Right atrium auricular region (tissue), 2 donors: Measurements from ENCODE around the gene TIAM1. TPM values are rescaled to one million over a fixed set of nuclear protein-coding genes. Genes with fewer than 3 reads are reported as not detected.
A peak's percentile ranks its signal among the peaks of the same experiment; 100 is the strongest.

Source experiments
- DNase-seq: peaks from one replicate; pipeline ENCODE4 v3.0.0-alpha.2; 2019; ENCODE audit warnings: low spot score
- H3K27ac ChIP-seq, 2 donors: fragments of 200-600 bp; sonication (generic); 1 replicate in 1 of 2; 2 replicates in 1 of 2; pipeline ENCODE4 v1.5.1; 2016 to 2019
- H3K27me3 ChIP-seq, 2 donors: fragments of 200-600 bp; sonication (generic); one replicate each; pipeline versions ENCODE4 v1.5.1 to v1.6.0; 2017 to 2019
- H3K36me3 ChIP-seq: fragments of 200-600 bp; sonication (generic); one replicate; pipeline ENCODE4 v1.5.1; 2016
- H3K4me1 ChIP-seq, 2 donors: fragments of 200-600 bp; sonication (generic); one replicate each; pipeline versions ENCODE4 v1.5.1 to v1.6.0; 2017 to 2019
- H3K4me3 ChIP-seq, 2 donors: fragments of 200-600 bp; sonication (generic); 1 replicate in 1 of 2; 2 replicates in 1 of 2; pipeline ENCODE4 v1.5.1; 2017 to 2019; ENCODE audit warnings: mild to moderate bottlenecking in 1 of 2, moderate library complexity in 1 of 2
- H3K9me3 ChIP-seq, 2 donors: fragments of 200-600 bp; sonication (generic); one replicate each; pipeline ENCODE4 v1.5.1; 2019
- CTCF ChIP-seq, 2 donors: fragments of 200-600 bp; sonication (generic); IDR thresholded peaks; one replicate each; pipeline ENCODE4 v1.5.1; 2019; ENCODE audit warnings: antibody characterized with exemption in 2 of 2
- total RNA-seq, 2 donors: library from RNA; depleted of rRNA; stranded (reverse); fragments of >200 nt; gene quantifications; one replicate each; pipeline ENCODE4 v1.1.0, GENCODE V29; 2016

TIAM1 gene
- total RNA-seq, 2 donors from 2014 or later, result 2.5 to 4.1 TPM

DNA sequence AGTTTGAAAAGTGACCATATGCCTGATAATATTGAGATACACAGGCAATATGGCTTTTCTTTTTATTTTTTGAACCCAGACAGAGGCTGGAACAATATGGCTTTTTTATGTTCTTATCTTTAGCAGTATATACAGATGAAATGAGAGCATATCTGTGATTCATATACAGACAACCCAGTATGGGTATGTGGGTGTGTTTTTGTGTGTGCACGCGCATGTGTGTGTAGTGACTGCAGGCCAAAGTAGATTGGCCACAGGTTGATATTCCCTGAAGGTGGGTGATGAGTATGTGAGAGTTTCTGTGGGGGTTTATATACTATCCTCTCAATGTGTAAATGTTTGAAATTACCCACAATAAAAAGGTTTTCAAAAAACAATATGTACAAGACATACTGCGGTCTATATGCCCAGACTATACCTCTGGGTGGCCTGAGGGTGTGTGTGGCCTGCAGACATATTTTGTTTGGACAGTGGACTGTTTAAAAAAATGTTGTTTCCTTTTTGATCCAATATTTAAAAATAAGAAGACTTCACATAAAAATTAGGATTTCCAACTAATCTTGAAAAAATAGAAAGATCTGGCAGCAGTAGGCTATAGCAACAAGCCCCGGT, 26.3 kb upstream of the TIAM1 start:
- no peak for TF ChIP-seq CTCF (IDR thresholded peaks at IDR 0.05)
- Histone ChIP-seq H3K36me3 (no peaks in the 10 kb centered on the region), H3K9me3 (no peaks in the 10 kb centered on the region), H3K27ac (peak overlapping the region in 1 of 2 donors; percentile 29), H3K27me3 (no peaks in the 10 kb centered on the region), H3K4me1 (peaks cover 0 to 4% of the 10 kb centered on the region in 2 donors), H3K4me3 (no peak overlapping the region)
- DNase-seq, result no peak

DNA sequence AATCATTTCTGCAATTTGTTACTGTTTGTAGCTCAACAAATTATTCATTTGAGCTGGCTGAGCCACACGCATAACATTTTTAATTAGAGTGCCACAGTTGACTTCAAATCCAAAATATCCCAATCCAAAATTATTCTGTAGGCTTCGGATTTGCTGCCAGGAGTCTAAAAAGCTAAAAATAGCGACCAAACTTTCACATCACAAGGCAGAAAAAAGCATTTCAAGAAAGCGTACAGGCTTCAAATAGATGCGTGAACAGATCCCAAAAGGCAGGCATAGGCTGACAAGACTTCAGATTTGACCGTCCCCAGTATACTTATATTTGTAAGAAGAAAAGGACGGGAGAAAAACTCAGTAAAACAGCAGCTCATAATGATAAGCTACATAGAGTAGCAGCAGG, 24.3 kb upstream of the TIAM1 start:
- no peaks in the 10 kb centered on the region for H3K36me3 ChIP-seq
- no peaks in the 10 kb centered on the region for H3K4me1 ChIP-seq
- no peaks in the 10 kb centered on the region for H3K9me3 ChIP-seq
- H3K27ac ChIP-seq, result no peak overlapping the region
- no peaks in the 10 kb centered on the region for H3K27me3 ChIP-seq
- no peak for DNase-seq
- no peak for TF ChIP-seq CTCF (IDR thresholded peaks at IDR 0.05)
- no peak overlapping the region for H3K4me3 ChIP-seq

DNA sequence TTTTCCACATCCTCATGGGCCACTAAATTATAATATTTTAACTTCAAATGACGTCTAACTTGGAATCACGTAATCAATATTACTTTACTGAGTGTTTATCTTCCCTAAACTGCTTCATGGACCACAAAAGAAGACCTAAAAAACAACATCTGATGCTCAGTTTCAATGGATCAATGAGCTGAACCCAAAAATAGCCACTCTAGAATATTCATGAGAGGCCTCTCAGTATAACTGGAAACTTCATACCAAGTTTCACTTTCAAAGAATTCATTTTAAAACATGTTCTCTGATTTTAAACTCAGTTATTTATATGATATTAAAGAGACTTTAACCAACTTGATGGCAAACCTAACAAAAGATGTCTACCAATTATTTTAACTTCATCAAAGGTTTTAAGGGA, 23.7 kb upstream of the TIAM1 start:
- no peak for DNase-seq
- no peak overlapping the region for H3K27ac ChIP-seq
- H3K4me3 ChIP-seq, result no peak overlapping the region
- H3K27me3 ChIP-seq, result no peaks in the 10 kb centered on the region
- H3K4me1 ChIP-seq, result no peaks in the 10 kb centered on the region
- no peak for TF ChIP-seq CTCF (IDR thresholded peaks at IDR 0.05)
- H3K36me3 ChIP-seq, result no peaks in the 10 kb centered on the region
- no peaks in the 10 kb centered on the region for H3K9me3 ChIP-seq

- Histone ChIP-seq H3K27me3 (no peaks in the 10 kb centered on the region), H3K9me3 (no peaks in the 10 kb centered on the region), H3K4me3 (no peak overlapping the region), H3K36me3 (no peaks in the 10 kb centered on the region), H3K27ac (no peak overlapping the region), H3K4me1 (no peaks in the 10 kb centered on the region)
- no peak for DNase-seq
- no peak for TF ChIP-seq CTCF (IDR thresholded peaks at IDR 0.05)
These were observed 22.8 kb upstream of the TIAM1 start for GRCh38 chr21:31366825-31367224.

DNA sequence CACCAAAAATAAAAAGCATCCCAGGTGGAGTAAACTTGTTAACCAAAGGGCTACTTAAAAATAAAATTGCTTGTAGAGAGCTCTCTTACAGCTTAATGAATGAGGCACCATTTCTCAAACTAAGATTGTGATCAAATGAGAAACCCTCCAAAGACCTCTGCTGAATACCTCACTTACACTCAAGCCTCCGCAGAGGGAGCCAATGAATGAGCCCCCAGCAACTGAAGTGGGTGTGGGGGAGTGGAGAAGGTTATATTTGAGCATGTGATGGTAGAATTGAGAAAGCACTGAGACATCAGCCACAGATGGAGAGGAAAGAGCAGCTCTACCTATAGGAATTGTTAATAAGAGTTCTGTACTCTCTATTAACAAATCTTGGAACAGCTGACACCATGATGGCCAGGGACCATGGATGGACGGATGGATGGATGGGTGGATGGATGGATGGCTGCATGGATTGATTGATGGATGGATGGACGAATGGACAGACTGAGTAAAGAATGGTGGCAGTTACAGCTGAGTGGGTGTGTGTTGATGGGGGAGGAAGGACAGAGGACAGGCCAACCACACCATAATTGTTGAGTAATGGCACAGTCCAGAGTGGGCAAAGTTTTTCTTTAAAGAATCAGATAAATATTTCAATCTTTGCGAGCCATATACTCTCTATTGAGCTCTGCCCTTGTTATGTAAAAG, 20.3 kb upstream of the TIAM1 start:
- Histone ChIP-seq H3K36me3 (no peaks in the 10 kb centered on the region), H3K27me3 (no peaks in the 10 kb centered on the region), H3K4me1 (no peaks in the 10 kb centered on the region), H3K4me3 (no peak overlapping the region), H3K9me3 (peaks cover 0 to 9% of the 10 kb centered on the region in 2 donors), H3K27ac (no peak overlapping the region)
- TF ChIP-seq CTCF (IDR thresholded peaks at IDR 0.05), result no peak
- no peak for DNase-seq
